Mucosa of rectum (tissue), 2 donors: Measurements from ENCODE around the gene NPAS3.

Experiments
- H3K27ac ChIP-seq, 2 donors: one replicate each; pipeline ENCODE4 v1.7.0; 2013; ENCODE audit warnings: inconsistent platforms in 2 of 2, low read depth in 2 of 2, low read length in 2 of 2
- H3K27me3 ChIP-seq, 2 donors: one replicate each; pipeline ENCODE4 v1.7.0; 2013; ENCODE audit warnings: low read length in 2 of 2; ENCODE audit not compliant: control insufficient read depth in 2 of 2, insufficient read depth in 2 of 2
- H3K36me3 ChIP-seq, 2 donors: one replicate each; pipeline ENCODE4 v1.7.0; 2013; ENCODE audit warnings: low read length in 2 of 2; ENCODE audit not compliant: control insufficient read depth in 2 of 2, insufficient read depth in 2 of 2
- H3K4me1 ChIP-seq, 2 donors: one replicate each; pipeline ENCODE4 v1.7.0; 2013; ENCODE audit warnings: low read length in 2 of 2, mild to moderate bottlenecking in 1 of 2; ENCODE audit not compliant: control insufficient read depth in 2 of 2, insufficient read depth in 2 of 2
- H3K4me3 ChIP-seq, 2 donors: one replicate each; pipeline ENCODE4 v1.7.0; 2013; ENCODE audit warnings: low read length in 2 of 2
- H3K9ac ChIP-seq, 2 donors: one replicate each; pipeline ENCODE4 v1.7.0; 2013; ENCODE audit warnings: low read length in 2 of 2, low read depth in 1 of 2, mild to moderate bottlenecking in 1 of 2
- H3K9me3 ChIP-seq, 2 donors: one replicate each; pipeline ENCODE4 v1.7.0; 2013; ENCODE audit warnings: low read length in 2 of 2; ENCODE audit not compliant: control insufficient read depth in 2 of 2
- donor health status: healthy.
- donor health status: Normal muscosa, but diverticular disease.

The NPAS3 gene

DNA sequence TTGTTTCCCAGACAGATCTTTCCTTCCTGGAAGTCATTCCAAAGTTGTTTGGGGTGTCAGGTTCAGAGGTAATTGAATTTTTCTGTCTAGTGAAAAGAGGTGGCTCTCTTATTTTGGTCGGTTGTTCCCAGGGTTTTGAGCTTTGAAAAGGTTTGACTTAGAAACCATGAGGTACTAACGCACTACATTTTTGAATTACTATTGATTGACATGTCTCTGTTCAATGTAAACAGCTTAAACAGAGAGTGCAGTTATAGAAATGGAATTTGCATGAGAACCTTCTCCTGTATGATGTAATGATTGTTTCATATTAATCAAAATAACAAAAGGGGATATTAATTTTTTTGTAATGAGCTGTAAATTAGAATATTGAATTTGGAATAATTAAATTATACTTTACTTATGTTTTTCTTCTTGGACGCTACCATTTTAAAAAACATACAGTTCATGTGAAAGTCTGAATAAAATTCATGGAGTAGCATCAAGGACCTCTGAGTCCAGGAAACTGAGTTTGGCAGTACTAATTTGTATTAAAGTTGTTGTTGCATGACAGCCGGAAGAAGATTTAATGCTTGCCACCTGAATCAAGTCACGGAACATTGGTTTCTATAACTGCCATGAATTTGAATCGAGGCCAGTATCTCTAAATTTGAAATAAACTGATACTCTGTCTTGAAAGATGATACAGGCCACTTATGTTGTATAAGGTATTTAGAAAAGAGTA lies 41.7 kb downstream of the NPAS3 start:
- H3K36me3 ChIP-seq, result no peaks in the 10 kb centered on the region
- no peaks in the 10 kb centered on the region for H3K27me3 ChIP-seq
- H3K9me3 ChIP-seq, result no peaks in the 10 kb centered on the region
- no peak overlapping the region for H3K9ac ChIP-seq
- no peaks in the 10 kb centered on the region for H3K4me1 ChIP-seq
- H3K4me3 ChIP-seq, result no peak overlapping the region
- H3K27ac ChIP-seq, result no peak overlapping the region

DNA sequence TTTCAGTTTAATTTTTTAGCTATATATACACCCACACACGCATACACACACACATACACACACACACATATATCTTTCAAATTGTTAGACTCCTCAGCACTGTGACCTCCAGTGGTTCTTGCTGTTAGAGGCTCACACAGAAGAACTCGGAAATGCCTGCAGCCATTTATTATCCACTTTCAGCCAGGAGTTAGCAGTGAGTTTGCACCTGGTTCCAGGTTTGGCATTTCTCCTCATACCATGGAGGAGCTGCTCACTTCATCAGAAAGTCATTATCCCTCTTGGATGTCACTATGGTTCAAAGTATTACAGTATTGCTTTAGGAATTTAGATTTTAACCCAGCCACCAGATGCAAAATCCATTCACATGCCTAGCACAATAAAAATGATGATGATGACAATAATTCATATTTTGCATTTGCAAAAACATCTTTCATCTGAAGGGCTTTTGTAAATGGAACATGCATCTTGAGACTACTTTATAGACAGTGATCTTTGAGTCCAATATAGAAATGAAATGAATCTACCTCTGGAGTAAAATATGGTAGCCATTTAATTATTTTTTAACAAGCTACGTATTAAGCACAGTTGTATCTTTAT lies 42.3 kb downstream of the NPAS3 start:
- H3K27ac ChIP-seq, result no peak overlapping the region
- no peaks in the 10 kb centered on the region for H3K36me3 ChIP-seq
- no peak overlapping the region for H3K4me3 ChIP-seq
- H3K27me3 ChIP-seq, result no peaks in the 10 kb centered on the region
- H3K9ac ChIP-seq, result no peak overlapping the region
- no peaks in the 10 kb centered on the region for H3K9me3 ChIP-seq
- H3K4me1 ChIP-seq, result no peaks in the 10 kb centered on the region

GRCh38 chr14:32984241-32984930 lies 45.7 kb downstream of the NPAS3 start:
- no peaks in the 10 kb centered on the region for H3K27me3 ChIP-seq
- no peak overlapping the region for H3K4me3 ChIP-seq
- no peaks in the 10 kb centered on the region for H3K4me1 ChIP-seq
- no peak overlapping the region for H3K9ac ChIP-seq
- H3K9me3 ChIP-seq, result no peaks in the 10 kb centered on the region
- H3K27ac ChIP-seq, result no peak overlapping the region
- H3K36me3 ChIP-seq, result no peaks in the 10 kb centered on the region

DNA sequence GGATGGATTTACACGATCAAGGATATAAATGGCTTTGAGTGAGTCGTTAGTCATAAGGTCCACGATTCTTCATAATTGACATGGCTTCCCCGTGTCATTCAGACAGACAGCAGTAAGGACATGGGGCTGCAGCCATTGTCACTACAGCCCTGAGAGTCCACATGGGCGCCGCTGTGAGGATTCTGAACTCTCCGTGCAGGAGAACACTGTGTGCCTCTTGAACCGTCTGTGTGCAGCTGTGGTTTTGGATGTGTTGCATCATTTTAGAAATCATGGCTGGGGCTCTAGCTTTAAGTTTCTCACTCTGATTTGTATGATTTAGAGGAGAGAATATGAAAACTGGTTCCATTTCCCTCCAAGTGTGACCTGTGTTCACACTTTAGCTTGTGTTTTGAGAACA lies 47.2 kb downstream of the NPAS3 start:
- H3K4me3 ChIP-seq, result no peak overlapping the region
- H3K9ac ChIP-seq, result no peak overlapping the region
- no peak overlapping the region for H3K27ac ChIP-seq
- H3K36me3 ChIP-seq, result no peaks in the 10 kb centered on the region
- H3K9me3 ChIP-seq, result no peaks in the 10 kb centered on the region
- H3K27me3 ChIP-seq, result no peaks in the 10 kb centered on the region
- H3K4me1 ChIP-seq, result no peaks in the 10 kb centered on the region

DNA sequence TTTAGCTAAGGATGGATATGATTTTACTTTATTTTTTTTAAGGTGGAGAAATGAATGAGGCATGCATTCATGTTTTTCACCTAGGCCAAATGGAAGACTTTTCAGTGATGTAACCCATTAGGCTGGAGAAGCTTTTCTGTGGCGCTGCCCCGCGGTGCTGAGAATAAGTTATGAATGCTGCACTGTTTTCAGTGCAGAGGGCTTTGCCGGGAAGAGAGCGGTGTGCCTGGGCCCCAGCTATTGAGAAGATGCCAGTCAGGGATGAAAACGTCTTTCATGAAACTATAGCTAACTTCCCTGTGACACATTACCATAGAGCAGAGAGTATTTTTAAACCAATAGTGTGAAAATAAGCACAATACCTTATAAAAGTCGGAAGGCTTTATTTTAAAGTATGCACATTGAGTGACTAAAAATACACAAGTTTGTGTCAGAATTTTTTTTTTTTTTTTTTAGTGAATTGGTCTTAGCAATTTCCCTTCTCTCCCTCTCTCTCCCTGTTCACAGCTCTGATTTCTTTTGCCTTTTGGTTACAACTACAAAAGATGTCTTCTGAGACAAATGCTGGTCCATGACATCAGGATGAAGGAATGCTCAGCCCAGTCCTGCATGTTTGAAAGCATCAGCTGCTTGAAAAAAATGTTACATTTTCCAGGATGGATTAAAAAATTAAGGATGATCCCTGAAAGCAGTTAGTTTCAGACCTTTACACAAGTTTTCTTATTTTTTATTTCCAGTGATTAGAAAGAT lies 48.3 kb downstream of the NPAS3 start:
- no peaks in the 10 kb centered on the region for H3K9me3 ChIP-seq
- no peak overlapping the region for H3K9ac ChIP-seq
- H3K27ac ChIP-seq, result no peak overlapping the region
- H3K36me3 ChIP-seq, result no peaks in the 10 kb centered on the region
- no peak overlapping the region for H3K4me3 ChIP-seq
- H3K4me1 ChIP-seq, result no peaks in the 10 kb centered on the region
- H3K27me3 ChIP-seq, result no peaks in the 10 kb centered on the region

- Histone ChIP-seq H3K4me3 (no peak overlapping the region), H3K36me3 (no peaks in the 10 kb centered on the region), H3K27ac (no peak overlapping the region), H3K9ac (no peak overlapping the region), H3K9me3 (no peaks in the 10 kb centered on the region), H3K4me1 (no peaks in the 10 kb centered on the region), H3K27me3 (no peaks in the 10 kb centered on the region)
These were observed 53.0 kb downstream of the NPAS3 start for GRCh38 chr14:32991691-32992090.

DNA sequence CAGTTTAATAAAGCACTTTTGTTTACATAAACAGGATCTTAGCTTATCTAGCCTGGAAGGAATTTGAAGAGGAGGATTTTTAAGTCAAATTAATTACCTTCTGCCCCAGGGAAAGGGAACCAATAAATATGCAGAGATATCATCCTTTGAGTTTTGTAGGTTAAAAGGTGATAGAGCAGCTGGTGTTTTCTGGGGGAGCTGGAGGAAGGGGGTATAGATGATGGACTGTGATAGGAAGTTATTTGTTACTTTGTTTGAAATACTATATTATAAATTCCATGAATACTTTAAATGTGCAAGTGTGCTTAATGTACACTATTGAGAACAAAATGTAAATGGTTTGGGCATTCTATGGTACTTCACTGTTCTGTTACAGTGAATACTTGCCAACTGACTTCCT lies 55.2 kb downstream of the NPAS3 start:
- H3K4me1 ChIP-seq, result no peaks in the 10 kb centered on the region
- H3K9ac ChIP-seq, result no peak overlapping the region
- H3K9me3 ChIP-seq, result no peaks in the 10 kb centered on the region
- no peak overlapping the region for H3K27ac ChIP-seq
- H3K36me3 ChIP-seq, result no peaks in the 10 kb centered on the region
- H3K27me3 ChIP-seq, result no peaks in the 10 kb centered on the region
- no peak overlapping the region for H3K4me3 ChIP-seq

GRCh38 chr14:32996343-32996742 lies 57.7 kb downstream of the NPAS3 start:
- no peaks in the 10 kb centered on the region for H3K27me3 ChIP-seq
- no peaks in the 10 kb centered on the region for H3K36me3 ChIP-seq
- H3K9ac ChIP-seq, result no peak overlapping the region
- no peaks in the 10 kb centered on the region for H3K9me3 ChIP-seq
- H3K4me3 ChIP-seq, result no peak overlapping the region
- no peaks in the 10 kb centered on the region for H3K4me1 ChIP-seq
- no peak overlapping the region for H3K27ac ChIP-seq

- Histone ChIP-seq H3K9me3 (no peaks in the 10 kb centered on the region), H3K4me3 (no peak overlapping the region), H3K4me1 (no peaks in the 10 kb centered on the region), H3K9ac (no peak overlapping the region), H3K27ac (no peak overlapping the region), H3K27me3 (no peaks in the 10 kb centered on the region), H3K36me3 (no peaks in the 10 kb centered on the region)
These were observed 59.8 kb downstream of the NPAS3 start for GRCh38 chr14:32998433-32998832.

DNA sequence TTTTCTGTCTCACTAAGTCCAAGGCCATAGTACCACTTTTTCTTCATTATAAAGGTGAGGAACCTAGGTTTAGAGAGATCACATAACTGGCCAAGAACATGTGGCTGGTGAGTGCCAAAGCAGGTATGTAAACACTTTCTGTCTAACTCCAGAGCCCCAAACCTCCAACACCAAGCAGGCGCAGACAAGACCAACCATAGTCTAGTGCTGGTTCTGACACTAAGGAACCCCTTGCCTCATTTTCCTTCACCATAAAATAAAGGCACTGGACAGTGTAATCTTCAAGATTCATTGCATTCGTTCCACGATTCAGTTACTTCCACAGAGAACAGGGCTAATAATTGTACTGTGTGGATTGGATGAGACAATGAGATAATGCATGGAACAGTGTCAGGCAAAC lies 71.0 kb downstream of the NPAS3 start:
- Histone ChIP-seq H3K27ac (no peak overlapping the region), H3K4me1 (no peaks in the 10 kb centered on the region), H3K27me3 (no peaks in the 10 kb centered on the region), H3K4me3 (no peak overlapping the region), H3K9me3 (no peaks in the 10 kb centered on the region), H3K9ac (no peak overlapping the region), H3K36me3 (no peaks in the 10 kb centered on the region)
